HG02981 (cell line): ENCODE results near the gene PBXIP1.
"Not testable (repeated sequence)": the region's sequence is repeated elsewhere in the genome, so short reads cannot be mapped to it uniquely, and the experiment has no call there.

ENCODE experiments used
- ATAC-seq: cut with Tn5 transposase; IDR thresholded peaks from one replicate; pipeline ENCODE4 v1.9.1; 2021; ENCODE audit warnings: mild to moderate bottlenecking, moderate library complexity; ENCODE audit not compliant: unreplicated experiment

PBXIP1 gene

GRCh38 chr1:154938604-154939399, 17.1 kb downstream of the PBXIP1 start:
- no peak for ATAC-seq

GRCh38 chr1:154937988-154938386, 17.9 kb downstream of the PBXIP1 start:
- ATAC-seq, result no peak

- ATAC-seq, result peak; percentile 54
Observed at GRCh38 chr1:154937085-154937987, 18.6 kb downstream of the PBXIP1 start.

- ATAC-seq, result peak; percentile 71
Observed at GRCh38 chr1:154936555-154937084, 19.3 kb downstream of the PBXIP1 start, which contains the start of gene PMVK. TSS of gene PMVK (minus strand) at chr1:154936719. CDS start at chr1:154936685, 34 bp downstream.

GRCh38 chr1:154935749-154936554, 19.9 kb downstream of the PBXIP1 start:
- no peak for ATAC-seq

GRCh38 chr1:154934358-154934948, 21.4 kb downstream of the PBXIP1 start:
- ATAC-seq, result no peak

GRCh38 chr1:154931940-154932487, 23.9 kb downstream of the PBXIP1 start:
- ATAC-seq, result no peak

GRCh38 chr1:154926201-154926600, 29.7 kb downstream of the PBXIP1 start:
- ATAC-seq, result no peak

- no peak for ATAC-seq
Observed at GRCh38 chr1:154925335-154926170, 30.3 kb downstream of the PBXIP1 start.

GRCh38 chr1:154923695-154924094, 32.2 kb downstream of the PBXIP1 start:
- no peak for ATAC-seq

- ATAC-seq, result no peak
Observed at GRCh38 chr1:154913273-154913672, 42.6 kb downstream of the PBXIP1 start.

GRCh38 chr1:154912755-154913154, 43.1 kb downstream of the PBXIP1 start:
- ATAC-seq, result no peak

GRCh38 chr1:154911691-154912550, 44.0 kb downstream of the PBXIP1 start:
- ATAC-seq, result no peak

- ATAC-seq, result no peak
Observed at GRCh38 chr1:154910851-154911250, 45.0 kb downstream of the PBXIP1 start.

GRCh38 chr1:154908937-154909336, 47.0 kb downstream of the PBXIP1 start:
- no peak for ATAC-seq

- ATAC-seq, result not testable (repeated sequence)
Observed at GRCh38 chr1:154908129-154908528, 47.8 kb downstream of the PBXIP1 start.

- no peak for ATAC-seq
Observed at GRCh38 chr1:154906621-154907081, 49.2 kb downstream of the PBXIP1 start.
